SHP77 (cell line): ENCODE results near the gene PUS7.
"Not testable (repeated sequence)": the region's sequence is repeated elsewhere in the genome, so short reads cannot be mapped to it uniquely, and the experiment has no call there.

ENCODE experiments used
- DNase-seq, 2 experiments: peaks; one replicate each; lab custom pipeline; 2025; lab: John Stamatoyannopoulos, UW

Gene PUS7, protein sequence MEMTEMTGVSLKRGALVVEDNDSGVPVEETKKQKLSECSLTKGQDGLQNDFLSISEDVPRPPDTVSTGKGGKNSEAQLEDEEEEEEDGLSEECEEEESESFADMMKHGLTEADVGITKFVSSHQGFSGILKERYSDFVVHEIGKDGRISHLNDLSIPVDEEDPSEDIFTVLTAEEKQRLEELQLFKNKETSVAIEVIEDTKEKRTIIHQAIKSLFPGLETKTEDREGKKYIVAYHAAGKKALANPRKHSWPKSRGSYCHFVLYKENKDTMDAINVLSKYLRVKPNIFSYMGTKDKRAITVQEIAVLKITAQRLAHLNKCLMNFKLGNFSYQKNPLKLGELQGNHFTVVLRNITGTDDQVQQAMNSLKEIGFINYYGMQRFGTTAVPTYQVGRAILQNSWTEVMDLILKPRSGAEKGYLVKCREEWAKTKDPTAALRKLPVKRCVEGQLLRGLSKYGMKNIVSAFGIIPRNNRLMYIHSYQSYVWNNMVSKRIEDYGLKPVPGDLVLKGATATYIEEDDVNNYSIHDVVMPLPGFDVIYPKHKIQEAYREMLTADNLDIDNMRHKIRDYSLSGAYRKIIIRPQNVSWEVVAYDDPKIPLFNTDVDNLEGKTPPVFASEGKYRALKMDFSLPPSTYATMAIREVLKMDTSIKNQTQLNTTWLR

DNA sequence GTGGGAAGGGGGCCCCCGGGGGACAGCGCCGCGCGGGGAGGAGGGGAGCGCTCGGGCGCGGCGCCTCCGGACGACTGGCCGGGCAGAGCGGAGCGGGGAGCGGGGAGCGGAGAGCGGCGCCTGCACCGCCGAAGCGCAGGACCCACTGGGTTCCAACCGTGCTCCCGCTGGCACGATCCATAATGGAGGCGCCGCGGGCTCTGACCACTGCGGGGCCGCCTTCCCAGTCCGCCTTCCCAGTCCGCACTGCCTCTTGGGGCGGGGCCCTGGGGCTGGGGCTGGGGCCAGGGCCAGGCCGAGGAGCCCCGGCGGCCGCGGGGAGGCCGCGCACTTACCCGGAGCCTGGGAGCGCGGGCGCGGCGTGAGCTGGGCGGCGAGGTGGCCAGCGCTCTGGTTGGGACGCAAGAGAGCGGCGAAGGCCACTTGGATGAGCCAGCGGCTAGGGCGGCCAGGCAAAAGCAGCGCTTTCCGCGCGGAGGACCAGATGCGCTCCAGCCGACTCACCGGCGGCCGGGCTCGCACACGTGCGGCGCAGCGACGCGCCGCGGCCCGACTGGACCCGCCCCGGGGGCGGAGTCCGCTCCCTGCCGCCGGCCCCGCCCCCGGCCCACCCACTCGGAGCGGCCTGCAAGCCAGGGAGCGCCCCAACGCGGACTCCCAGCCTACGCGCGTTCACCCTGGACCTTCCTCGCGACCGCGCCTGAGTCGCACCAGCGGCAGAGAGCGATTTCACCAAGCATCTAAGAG, at the start of gene PUS7:
TSS of gene PUS7 (minus strand) at position 555 of the 747 bp plus-strand sequence. CDS start 13,759 bp downstream, outside the sequence.
- peak; percentile 66 to 81 for DNase-seq

DNA sequence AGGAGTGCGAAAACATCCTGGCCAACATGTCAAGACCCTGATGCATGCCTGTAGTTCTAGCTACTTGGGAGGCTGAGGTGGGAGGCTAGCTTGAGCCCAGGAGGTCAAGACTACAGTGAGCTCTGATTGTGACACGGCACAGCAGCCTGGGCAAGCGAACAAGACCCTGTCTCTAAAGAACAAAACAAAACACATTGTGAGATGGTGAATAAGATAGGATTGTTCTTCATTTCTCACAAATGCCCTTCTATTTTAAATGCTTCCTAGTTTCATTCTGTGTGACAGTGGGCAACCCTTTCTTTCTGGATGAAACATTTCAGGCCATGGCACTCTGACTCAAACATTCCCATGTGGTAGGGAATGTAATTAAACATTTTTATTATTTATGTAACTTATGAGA, 45.8 kb upstream of the PUS7 start:
- DNase-seq = no peak

DNA sequence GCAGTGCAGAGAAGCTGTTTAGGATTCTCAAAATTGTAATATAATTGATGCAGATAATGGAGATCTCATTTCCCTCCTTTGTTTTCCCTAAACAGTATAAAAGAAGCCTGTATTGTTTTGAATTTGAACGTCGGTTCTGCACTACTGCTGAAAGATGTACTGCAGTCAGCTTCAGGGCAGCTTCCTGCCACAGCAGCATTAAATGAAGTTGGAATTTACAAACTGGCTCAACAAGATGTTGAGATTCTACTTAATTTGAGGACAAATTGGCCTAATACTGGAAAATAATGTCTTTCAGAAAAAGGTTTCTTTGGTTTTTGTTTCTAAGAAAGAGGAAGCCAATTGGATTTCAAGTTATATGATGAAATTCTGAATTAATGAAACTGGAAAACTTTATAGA, 45.0 kb upstream of the PUS7 start:
- DNase-seq = no peak

DNA sequence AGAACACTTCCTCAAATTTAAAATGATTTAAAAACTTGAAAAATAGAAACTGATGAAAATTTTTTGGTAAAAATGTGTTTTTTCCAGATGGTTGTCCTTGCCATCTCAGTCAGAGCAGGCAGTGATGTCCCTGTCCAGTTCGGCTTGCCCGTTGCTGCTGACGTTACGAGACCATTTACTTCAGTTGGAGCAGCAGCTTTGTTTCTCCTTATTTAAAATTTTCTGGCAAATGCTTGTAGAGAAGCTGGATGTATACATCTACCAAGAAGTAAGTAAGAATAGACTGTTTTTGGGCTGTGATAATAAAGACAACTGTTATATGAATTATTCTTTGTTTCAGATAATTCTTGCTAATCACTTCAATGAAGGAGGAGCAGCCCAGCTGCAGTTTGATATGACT, 43.1 kb upstream of the PUS7 start:
- no peak for DNase-seq

DNA sequence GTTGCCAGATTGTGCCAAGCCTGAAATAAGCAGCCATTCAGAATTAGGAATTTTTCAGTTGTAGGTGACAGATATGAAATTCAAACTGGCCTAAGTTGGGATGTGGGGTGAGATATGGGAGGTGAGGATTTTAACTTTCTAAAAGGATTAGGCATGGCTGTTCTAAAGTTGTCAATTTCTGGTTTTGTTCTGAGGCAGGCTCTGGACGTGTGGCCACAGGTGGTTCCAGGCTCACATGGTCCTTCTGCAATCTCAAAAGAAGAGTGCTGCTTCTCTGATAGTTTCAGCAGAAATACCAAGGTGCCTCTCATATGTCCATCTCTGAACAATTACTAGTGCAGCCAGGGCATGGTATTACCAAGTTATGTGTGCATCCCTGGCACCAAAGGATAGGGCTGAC, 37.9 kb upstream of the PUS7 start:
- DNase-seq = no peak

DNA sequence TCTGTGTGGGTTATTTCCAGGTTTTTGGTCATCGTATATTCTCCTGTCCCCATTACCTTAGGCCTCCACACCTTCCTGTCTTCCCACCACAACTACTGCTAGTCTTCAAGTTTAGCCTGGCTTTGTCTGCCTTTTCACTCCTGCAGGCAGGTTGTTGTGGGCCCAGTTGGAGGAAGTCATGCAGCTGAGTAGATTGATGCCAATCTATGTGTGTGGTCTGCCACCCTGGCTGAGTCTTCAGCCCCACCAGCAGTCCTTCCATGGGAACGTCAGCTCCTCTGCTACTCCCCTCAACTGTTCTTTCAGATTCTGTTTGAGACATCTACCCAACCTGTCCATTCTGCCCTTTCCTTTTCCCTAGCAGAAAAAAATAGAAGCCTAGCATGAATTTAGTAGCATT, 16.3 kb upstream of the PUS7 start:
- no peak for DNase-seq

DNA sequence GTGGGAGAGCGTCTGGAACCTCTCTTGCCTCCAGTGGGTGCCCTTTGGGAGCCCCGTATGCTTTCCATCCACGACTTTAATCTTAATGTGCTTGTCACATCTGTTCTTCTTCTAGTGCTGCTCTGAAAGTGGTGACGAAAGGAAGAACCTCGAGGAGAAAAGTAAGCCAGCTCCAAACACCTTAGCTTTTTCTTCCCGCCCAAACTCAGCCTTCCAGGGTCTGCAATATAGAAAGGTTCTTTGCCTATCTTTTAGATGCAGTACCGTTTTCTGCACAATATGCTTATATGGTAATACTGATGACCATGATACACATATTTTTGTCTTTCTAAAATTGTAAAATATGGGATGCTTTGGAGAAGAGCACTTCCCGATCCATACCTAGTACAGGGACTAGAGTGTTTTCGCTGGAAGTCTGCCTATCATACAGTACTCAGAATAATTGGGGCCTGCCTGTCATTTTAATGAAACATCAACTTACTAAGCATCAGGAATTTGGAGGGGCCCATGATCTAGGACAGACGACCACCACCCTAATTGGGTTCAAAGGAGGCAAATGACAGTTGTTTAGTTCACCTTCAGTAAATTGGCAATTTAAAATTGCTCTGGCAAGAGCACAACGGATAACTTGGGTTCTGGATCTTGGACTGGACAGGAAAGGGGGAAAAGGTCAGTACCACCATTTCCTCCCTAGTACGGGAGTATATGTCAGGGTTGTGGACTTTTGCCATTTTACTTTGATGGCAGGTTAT, 10.8 kb upstream of the PUS7 start:
- no peak for DNase-seq

DNA sequence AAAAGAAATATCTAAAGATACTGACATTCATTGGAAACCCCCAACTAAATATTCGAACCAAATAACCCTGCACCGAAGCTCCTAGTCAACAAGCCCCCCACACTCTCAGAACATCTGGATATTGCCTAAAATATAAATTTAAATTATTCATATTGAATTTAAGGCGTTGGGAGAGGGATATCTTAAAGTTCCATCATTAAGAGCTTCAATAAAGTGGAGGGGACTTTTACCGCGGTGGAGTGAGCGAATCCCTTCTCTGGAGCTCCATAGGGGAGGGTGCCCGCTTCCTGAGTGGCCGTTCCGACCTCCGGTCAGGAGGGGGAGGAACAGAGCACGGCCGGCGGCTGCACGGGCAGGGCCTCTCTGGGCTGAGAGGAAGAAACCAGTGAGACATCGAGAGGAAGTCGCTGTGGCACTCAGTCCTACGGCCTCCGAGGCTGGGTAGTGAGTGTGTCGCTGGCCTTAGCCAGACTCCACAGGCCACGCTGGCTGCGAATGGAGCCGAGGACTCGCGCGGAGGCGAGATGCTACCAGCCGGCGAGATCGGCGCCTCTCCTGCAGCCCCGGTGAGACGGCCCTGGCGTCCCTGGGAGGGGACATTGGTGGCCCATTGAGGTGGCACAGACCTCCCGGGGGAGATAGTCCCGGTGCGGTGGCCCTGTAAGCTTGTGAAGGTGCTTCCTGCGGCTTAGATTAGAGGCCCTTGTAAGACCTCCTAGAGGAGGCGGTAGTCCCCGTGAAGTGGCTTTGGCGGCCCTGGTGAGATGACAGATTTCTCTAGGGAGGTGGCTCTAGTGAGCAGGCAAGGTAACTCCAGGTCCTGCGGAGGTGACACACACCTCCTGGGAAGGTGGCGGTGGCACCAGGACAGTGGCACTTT, 10.0 kb upstream of the PUS7 start, which contains the start of gene RINT1:
TSS of gene RINT1 (plus strand) at position 410 of the 880 bp plus-strand sequence. CDS start at position 525, 115 bp downstream.
- DNase-seq = peak; percentile 83 to 84

DNA sequence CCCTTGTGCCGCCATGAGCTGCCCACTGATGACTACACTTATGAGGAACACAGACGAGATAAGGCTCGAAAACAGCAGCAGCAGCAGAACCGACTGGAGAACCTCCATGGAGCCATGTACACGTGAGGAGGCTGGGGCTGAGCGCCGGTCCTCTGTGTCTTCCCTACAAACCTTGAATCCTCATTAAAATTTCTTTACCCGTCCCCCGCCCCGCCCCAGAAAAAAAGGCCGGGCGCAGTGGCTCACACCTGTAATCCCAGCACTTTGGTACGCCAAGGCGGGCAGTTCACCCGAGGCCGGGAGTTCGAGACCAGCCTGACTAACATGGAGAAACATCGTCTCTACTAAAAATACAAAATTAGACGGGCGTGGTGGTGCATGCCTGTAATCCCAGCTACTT, 8.5 kb upstream of the PUS7 start:
- no peak for DNase-seq

DNA sequence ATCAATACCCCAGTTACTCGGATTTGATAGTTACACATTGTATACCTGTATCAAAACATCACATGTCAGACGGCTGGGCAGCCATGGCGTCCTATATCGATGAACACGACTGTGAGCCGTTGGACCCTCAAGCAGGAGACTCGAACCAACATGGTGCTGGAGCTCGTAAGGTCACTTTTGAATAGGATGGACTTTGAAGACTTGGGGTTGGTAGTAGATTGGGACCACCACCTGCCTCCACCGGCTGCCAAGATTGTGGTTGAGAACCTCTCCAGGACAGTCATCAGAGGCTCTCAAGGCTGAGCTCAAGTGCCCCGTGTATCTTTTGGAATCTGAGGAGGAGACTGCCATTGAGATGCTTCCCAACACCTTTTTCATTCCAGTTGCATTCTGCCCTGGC, 8.1 kb upstream of the PUS7 start:
- no peak for DNase-seq

DNA sequence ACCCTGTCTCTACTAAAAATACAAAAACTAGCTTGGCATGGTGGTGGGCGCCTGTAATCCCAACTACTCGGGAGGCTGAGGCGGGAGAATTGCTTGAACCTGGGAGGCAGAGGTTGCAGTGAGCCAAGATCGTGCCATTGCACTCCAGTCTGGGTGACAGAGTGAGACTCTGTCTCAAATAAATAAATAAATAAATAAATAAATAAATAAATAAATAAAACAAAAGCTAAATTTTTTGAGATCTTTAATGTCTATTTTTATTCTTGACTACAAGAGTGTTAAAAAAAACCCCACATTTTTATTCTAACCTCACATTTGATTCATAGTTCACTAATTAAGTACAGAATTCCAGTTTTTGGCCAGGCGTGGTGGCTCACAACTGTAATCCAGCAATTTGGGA, 5.7 kb upstream of the PUS7 start:
- not testable (repeated sequence) for DNase-seq

DNA sequence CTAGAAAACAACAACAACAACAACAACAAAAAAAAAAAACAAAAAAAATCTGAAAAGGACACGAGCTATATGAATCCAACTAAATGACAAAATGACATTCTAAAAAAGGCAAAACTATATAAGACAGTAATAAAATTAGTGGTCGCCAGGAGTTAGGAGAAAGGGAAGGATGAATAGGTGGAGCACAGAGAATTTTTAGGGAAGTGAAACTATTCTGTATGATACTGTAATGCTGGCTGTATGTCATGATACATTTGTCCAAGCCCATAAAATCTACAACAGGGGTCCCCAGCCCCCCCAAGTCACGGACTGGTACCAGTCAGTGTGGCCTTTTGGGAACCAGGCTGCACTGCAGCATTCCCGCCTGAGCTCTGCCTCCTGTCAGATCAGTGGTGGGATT, 2.8 kb upstream of the PUS7 start:
- no peak for DNase-seq

DNA sequence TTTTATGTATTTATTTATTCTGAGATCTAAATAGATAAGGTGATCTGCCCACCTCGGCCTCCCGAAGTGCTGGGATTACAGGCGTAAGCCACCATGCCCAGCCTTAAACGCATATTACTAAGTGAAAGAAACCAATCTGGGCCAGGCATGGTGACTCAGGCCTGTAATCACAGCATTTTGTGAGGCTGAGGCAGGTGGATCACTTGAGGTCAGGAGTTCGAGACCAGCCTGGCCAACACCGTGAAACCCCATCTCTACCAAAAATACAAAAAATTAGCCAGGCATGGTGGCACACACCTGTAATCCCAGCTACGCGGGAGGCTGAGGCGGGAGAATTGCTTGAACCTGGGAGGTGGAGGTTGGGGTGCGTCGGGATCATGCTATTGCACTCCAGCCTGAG, 2.4 kb upstream of the PUS7 start:
- DNase-seq = not testable (repeated sequence)

DNA sequence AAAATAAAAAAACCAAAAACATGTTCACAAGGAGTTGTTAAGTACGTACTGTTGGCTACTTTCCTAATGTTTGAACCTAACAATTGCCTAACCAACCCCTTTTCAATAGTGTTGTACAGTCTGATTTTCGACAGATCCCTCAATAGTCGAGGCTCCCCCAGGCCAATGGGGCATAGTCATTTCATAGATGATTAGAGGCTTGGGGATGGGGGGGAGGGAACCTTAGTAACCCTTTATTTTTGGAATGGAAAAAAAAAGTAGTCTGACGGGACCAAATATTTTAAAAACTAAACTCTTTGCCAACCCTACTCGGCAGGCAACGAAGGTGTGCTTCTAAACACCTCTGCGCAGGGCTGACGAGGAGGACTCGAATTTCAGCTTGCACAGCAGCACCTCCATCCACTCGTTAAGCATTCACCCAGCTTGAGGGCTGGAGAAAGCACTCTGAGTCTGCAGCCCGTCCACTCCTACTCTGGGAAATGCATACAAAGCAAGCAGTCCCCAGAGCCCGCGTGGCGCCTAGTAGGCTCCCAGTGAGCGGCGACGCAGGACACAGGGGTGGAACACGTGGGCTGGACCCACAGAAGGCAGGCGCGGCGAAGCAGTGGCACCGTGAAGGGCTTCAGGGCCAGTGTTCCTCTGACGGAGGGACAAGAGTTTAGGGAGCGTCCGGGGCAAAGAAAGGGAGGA, 899 bp downstream of the PUS7 start:
- DNase-seq = peak; percentile 21 to 55

DNA sequence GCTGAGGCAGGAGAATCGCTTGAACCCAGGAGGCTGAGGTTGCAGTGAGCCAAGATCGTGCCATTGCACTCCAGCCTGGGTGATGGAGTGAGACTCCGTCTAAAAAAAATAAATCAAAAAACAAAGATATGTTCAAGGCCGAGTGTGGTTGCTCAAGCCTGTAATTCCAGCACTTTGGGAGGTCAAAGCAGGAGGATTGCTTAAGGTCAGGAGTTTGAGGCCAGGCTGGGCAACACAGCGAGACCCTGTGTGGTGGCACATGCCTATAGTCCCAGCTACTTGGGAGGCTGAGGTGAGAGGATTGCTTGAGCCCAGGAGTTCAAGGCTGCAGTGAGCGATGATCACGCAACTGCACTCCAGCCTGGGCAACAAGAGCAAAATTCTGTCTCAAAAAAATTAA, 1.5 kb downstream of the PUS7 start:
- DNase-seq = not testable (repeated sequence)

DNA sequence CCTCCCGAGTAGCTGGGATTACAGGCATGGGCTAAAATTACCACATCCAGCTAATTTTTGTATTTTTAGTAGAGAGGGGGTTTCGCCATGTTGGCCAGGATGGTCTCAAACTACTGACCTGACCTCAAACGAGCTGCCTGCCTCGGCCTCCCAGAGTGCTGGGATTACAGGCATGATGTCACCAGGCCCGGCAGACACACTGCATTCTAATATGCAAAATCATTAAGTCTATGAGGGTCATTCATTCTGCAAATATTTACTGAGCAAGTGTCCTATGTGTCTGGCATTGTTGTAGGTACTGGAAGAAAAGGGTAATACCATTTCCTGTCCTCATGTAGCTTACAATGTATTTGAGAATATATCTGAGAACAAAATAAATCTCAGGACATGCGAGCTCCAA, 2.7 kb downstream of the PUS7 start:
- no peak for DNase-seq

DNA sequence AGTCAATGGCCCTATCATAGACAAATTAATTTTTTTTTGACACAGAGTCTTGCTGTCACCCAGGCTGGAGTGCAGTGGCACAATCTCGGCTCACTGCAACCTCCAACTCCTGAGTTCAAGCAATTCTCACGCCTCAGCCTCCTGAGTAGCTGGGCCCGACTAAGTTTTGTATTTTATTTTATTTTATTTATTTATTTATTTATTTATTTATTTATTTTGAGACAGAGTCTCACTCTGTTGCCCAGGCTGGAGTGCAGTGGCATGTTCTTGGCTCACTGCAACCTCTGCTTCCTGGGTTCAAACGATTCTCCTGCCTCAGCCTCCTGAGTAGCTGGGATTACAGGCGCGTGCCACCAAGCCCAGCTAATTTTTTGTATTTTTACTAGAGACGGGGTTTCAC, 6.5 kb downstream of the PUS7 start:
- DNase-seq = not testable (repeated sequence)

DNA sequence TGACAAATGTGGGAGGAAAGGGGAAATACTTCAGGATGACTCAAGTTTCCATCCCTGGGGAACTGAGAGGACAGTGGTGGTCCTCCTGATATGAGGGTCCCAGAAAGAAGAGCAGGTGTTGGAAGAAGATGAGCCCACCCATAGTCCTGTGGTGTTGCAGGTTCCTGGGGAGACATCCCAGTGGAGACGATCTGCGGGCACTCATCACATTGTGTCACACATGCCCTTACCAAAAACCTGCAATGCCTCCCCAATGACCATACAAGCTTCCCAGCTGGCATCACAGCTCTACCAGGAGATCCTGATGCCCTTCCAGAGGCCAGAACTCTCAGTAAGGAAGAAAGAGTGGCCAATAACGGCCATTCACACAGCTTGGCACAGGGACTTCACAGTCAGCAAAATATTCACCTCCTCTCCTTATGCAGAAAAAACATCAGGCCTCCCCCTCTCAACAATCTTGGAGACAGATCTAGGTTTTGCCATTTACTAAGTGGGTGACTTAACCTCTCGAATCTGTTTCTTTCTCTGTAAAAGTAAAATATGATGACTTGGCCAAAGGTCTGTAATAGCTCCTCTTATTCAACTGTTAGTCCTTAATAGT, 9.0 kb downstream of the PUS7 start:
- no peak for DNase-seq

DNA sequence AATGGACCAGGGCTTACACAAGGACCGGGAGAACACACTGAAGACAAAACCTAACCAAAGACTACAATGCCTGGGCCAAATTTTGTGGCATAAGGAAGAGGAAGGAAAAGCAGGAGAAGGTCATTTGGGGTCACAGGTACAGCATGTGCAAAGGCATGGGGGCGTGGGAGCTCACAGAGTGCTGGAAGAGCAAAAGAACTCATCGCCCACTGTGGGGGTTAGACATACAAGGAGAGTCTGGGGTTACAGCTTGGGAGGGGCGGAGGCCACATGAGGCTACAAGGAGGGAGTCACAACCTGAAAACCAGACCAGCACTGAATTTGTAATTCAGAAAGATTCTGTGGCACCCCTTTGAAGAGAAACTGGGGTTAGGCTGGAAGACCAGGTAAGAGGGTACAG, 9.7 kb downstream of the PUS7 start:
- DNase-seq = no peak

DNA sequence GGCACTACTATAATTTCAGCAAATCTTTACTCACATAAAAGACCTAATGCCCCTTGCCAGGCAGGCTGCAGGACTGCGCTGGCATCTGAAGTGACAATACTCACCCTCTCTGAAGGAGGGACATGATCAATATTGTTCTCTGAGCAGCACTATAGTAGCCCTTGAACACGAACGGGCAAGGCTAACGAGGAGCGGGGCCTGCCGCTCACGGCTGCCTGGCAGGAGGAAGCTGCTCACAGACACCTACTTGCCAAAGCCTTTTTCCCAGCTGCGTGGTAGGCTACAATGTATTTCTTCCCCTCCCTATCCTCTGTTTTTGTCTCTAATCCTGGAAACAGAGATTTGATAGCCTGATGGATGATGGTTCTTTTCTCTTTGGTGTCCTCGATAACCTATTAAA, 19.9 kb downstream of the PUS7 start:
- DNase-seq = no peak
